Panc1 (cell line): Measurements from ENCODE around the gene PPCS. TPM values are rescaled to one million over a fixed set of nuclear protein-coding genes. Genes with fewer than 3 reads are reported as not detected.

Experiments
- ATAC-seq: fragments of 200-7000 bp; cut with Tn5 transposase; 2 replicates; pipeline ENCODE4 v1.9.1; 2020; ENCODE audit warnings: mild to moderate bottlenecking, moderate library complexity
- BruUV-seq: library from RNA; stranded (reverse); fragments of 400-500 nt; replicated peaks from 2 replicates; lab custom pipeline; 2021; lab: Mats Ljungman, UMichigan
- CTCF ChIA-PET: fragments of 300-600 bp; sonication (Branson Sonifier 250); formaldehyde crosslinking; loops from one replicate; lab custom pipeline; 2022; ENCODE audit warnings: antibody characterized with exemption; lab: Charles Lee
- POLR2A ChIA-PET: fragments of 300-600 bp; sonication (Branson Sonifier 250); formaldehyde crosslinking; loops from one replicate; lab custom pipeline; 2022; ENCODE audit warnings: antibody characterized with exemption; lab: Charles Lee
- DNase-seq: peaks from one replicate; pipeline ENCODE4 v3.0.0-alpha.2; 2010; ENCODE audit warnings: low read depth, low spot score
- H3K27ac ChIP-seq: 2 replicates; pipeline ENCODE4 v1.5.1; 2011; ENCODE audit warnings: mild to moderate bottlenecking, low read length, inconsistent platforms
- H3K27me3 ChIP-seq: fragments of 200-500 bp; sonication (Bioruptor generic); 2 replicates; pipeline ENCODE4 v1.6.0; 2014; ENCODE audit warnings: low read length, inconsistent platforms; ENCODE audit not compliant: control insufficient read depth, insufficient read depth
- H3K36me3 ChIP-seq: fragments of 200-500 bp; sonication (Bioruptor generic); 2 replicates; pipeline ENCODE4 v1.5.1; 2014; ENCODE audit warnings: inconsistent platforms, mild to moderate bottlenecking, low read length, moderate library complexity; ENCODE audit not compliant: control insufficient read depth, insufficient read depth
- H3K4me1 ChIP-seq: 2 replicates; pipeline ENCODE4 v1.5.1; 2011; ENCODE audit warnings: inconsistent platforms, mild to moderate bottlenecking, low read length, moderate library complexity; ENCODE audit not compliant: control insufficient read depth, insufficient read depth
- H3K4me3 ChIP-seq, 2 experiments: 2 replicates each; pipeline ENCODE4 v1.5.1; 2011 to 2012; ENCODE audit warnings: low read depth in 2 of 2, low read length in 2 of 2, mild to moderate bottlenecking in 2 of 2, inconsistent platforms in 1 of 2, moderate library complexity in 1 of 2
- H3K9me3 ChIP-seq: fragments of 200-500 bp; sonication (Bioruptor generic); 2 replicates; pipeline ENCODE4 v1.5.1; 2014; ENCODE audit warnings: low read depth, mild to moderate bottlenecking, inconsistent platforms, low read length, moderate library complexity; ENCODE audit not compliant: control insufficient read depth, insufficient read depth
- POLR2AphosphoS5 ChIP-seq: IDR thresholded peaks from 2 replicates; pipeline ENCODE4 v1.6.1; 2012; ENCODE audit warnings: mild to moderate bottlenecking, low read depth, low read length, moderate library complexity
- SIN3A ChIP-seq: IDR thresholded peaks from 2 replicates; pipeline ENCODE4 v1.6.1; 2012; ENCODE audit warnings: low read depth, mild to moderate bottlenecking, low read length, moderate library complexity, borderline replicate concordance; ENCODE audit not compliant: insufficient read depth
- TCF7L2 ChIP-seq: IDR thresholded peaks from 2 replicates; pipeline ENCODE4 v1.6.1; 2011; ENCODE audit warnings: mild to moderate bottlenecking, low read depth, low read length, inconsistent platforms
- in situ Hi-C: cut with HindIII; loops from 2 replicates; pipeline ENCODE4 v1.10.0; 2016; ENCODE audit warnings: low sequenced_read_pairs, low pct_unique_long_range_greater_than_20kb
- intact Hi-C: fragments of 100-400 bp; cut with micrococcal nuclease; formaldehyde crosslinking; loops from one replicate; pipeline ENCODE4 v1.10.0; 2022; ENCODE audit not compliant: unreplicated experiment
- total RNA-seq: library from RNA; stranded (reverse); gene quantifications from one replicate; pipeline ENCODE4 v1.2.1, GENCODE V29; 2021; ENCODE audit not compliant: unreplicated experiment
- TF ChIP-seq, protein P1 (sequence below): fragments of 450-650 bp; IDR thresholded peaks from 2 replicates; pipeline ENCODE4 v1.5.1; 2017; ENCODE audit warnings: mild to moderate bottlenecking
- TF ChIP-seq, protein P2 (sequence below), 2 experiments: IDR thresholded peaks; 2 replicates each; pipeline ENCODE4 v1.6.1; 2011 to 2012; ENCODE audit warnings: low read depth in 2 of 2, control low read depth in 1 of 2, low read length in 1 of 2, mild to moderate bottlenecking in 1 of 2, moderate library complexity in 1 of 2; ENCODE audit not compliant: insufficient read depth in 1 of 2

Gene PPCS
- total RNA-seq, 1 experiment from 2014 or later = 72.7 TPM

DNA sequence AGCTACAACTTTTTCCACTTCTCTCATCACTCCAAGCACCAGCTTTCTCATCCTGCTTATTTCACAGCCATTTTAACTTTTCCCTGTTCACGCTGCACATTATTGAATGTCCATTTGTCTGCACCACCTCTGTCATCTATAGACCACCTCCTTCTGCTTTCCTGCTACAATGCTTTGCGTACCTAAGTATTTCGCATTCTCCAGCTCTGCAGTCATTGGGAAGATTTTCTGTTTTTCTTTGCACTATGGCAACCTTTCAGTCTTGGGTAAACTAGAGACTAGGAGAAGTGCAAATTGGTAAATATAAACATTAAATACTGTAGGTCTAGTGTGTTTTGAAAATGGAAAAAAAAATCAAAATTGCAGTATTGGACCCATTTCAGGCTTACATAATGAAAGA, 7.6 kb downstream of the PPCS start:
- TF ChIP-seq POLR2AphosphoS5 (no peak), SIN3A (no peak), TCF7L2 (no peak)
- TF ChIP-seq, protein P1, sequence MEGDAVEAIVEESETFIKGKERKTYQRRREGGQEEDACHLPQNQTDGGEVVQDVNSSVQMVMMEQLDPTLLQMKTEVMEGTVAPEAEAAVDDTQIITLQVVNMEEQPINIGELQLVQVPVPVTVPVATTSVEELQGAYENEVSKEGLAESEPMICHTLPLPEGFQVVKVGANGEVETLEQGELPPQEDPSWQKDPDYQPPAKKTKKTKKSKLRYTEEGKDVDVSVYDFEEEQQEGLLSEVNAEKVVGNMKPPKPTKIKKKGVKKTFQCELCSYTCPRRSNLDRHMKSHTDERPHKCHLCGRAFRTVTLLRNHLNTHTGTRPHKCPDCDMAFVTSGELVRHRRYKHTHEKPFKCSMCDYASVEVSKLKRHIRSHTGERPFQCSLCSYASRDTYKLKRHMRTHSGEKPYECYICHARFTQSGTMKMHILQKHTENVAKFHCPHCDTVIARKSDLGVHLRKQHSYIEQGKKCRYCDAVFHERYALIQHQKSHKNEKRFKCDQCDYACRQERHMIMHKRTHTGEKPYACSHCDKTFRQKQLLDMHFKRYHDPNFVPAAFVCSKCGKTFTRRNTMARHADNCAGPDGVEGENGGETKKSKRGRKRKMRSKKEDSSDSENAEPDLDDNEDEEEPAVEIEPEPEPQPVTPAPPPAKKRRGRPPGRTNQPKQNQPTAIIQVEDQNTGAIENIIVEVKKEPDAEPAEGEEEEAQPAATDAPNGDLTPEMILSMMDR = no peak
- TF ChIP-seq, protein P2, sequence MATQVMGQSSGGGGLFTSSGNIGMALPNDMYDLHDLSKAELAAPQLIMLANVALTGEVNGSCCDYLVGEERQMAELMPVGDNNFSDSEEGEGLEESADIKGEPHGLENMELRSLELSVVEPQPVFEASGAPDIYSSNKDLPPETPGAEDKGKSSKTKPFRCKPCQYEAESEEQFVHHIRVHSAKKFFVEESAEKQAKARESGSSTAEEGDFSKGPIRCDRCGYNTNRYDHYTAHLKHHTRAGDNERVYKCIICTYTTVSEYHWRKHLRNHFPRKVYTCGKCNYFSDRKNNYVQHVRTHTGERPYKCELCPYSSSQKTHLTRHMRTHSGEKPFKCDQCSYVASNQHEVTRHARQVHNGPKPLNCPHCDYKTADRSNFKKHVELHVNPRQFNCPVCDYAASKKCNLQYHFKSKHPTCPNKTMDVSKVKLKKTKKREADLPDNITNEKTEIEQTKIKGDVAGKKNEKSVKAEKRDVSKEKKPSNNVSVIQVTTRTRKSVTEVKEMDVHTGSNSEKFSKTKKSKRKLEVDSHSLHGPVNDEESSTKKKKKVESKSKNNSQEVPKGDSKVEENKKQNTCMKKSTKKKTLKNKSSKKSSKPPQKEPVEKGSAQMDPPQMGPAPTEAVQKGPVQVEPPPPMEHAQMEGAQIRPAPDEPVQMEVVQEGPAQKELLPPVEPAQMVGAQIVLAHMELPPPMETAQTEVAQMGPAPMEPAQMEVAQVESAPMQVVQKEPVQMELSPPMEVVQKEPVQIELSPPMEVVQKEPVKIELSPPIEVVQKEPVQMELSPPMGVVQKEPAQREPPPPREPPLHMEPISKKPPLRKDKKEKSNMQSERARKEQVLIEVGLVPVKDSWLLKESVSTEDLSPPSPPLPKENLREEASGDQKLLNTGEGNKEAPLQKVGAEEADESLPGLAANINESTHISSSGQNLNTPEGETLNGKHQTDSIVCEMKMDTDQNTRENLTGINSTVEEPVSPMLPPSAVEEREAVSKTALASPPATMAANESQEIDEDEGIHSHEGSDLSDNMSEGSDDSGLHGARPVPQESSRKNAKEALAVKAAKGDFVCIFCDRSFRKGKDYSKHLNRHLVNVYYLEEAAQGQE (IDR thresholded peaks at IDR 0.05; ENCODE audit: insufficient read depth in 1 of 2, low read depth in 2 of 2, low read length in 1 of 2) = no peak
- ChIA-PET POLR2A (no interaction called here), CTCF (interaction anchor here (0.5 kb wide), 1 partner anchor 286 kb away, joined by 3 read pairs; no protein-coding TSS in a partner anchor)
- Histone ChIP-seq H3K4me1 (peaks cover 18% of the 10 kb centered on the region), H3K9me3 (no peaks in the 10 kb centered on the region), H3K36me3 (peaks cover 4% of the 10 kb centered on the region), H3K4me3 (peak overlapping the region; percentile 78 to 93), H3K27ac (no peak overlapping the region), H3K27me3 (no peaks in the 10 kb centered on the region)
- DNase-seq = no peak
- no TSS peak for BruUV-seq
- no peak for ATAC-seq
- intact Hi-C loops (loop anchor here (5.0 kb wide), 1 partner anchor 127 kb away; the partner anchor contains the start of gene FOXJ3), in situ Hi-C loops (no loop called here)

DNA sequence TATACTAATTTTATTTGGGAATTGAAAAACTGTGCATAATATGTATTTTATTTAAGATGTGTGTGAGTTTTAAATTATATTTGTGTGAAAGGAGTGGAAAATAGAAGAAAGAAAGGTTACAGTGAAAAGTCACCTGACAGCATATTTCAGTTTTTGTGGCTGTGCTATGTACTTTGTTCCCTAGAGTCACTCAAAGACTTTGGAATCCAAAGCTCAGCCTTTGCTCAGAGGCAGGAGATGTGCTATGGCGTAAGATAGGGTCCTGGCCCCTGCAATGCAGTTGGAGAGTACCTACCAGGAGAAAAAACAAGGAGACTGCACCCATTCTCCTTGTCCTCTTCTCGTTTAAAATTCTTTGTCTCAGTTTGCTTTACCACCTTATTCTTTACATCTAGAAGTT, 9.7 kb downstream of the PPCS start:
- DNase-seq (no peak), ATAC-seq (no peak)
- POLR2A ChIA-PET = no interaction called here
- no peak overlapping the region for H3K27ac ChIP-seq
- H3K27me3 ChIP-seq = no peaks in the 10 kb centered on the region
- in situ Hi-C loops = no loop called here
- intact Hi-C loops = no loop called here
- TF ChIP-seq, protein P1 = no peak
- no peak for TF ChIP-seq TCF7L2
- no peak for TF ChIP-seq SIN3A
- no peak for TF ChIP-seq POLR2AphosphoS5
- TF ChIP-seq, protein P2 (IDR thresholded peaks at IDR 0.05; ENCODE audit: insufficient read depth in 1 of 2, low read depth in 2 of 2, low read length in 1 of 2) = no peak
- H3K9me3 ChIP-seq = no peaks in the 10 kb centered on the region
- H3K4me1 ChIP-seq = peaks cover 9% of the 10 kb centered on the region; the same call in 1 of the 2 replicates
- BruUV-seq = no TSS peak
- CTCF ChIA-PET = no interaction called here
- no peak overlapping the region for H3K4me3 ChIP-seq
- H3K36me3 ChIP-seq = no peaks in the 10 kb centered on the region
